ENCODE data around the gene P2RY1. TPM values are rescaled to one million over a fixed set of nuclear protein-coding genes. Genes with fewer than 3 reads are reported as not detected.
A peak's percentile ranks its signal among the peaks of the same experiment; 100 is the strongest.

Gene P2RY1
- under 0.01 and 0.06 TPM in 2 replicates for total RNA-seq (2014; rRNA removed; shearing (Covaris generic))

GRCh38 chr3:152834776-152835600 lies at the start of gene P2RY1:
P2RY1 (plus strand) TSS chr3:152835131; CDS start chr3:152835783, 652 bp downstream.
- peak; percentile 36 to 43 for DNase-seq (ENCODE audit: low read depth in 1 of 2, low spot score in 2 of 2)
- Histone ChIP-seq H3K4me3 (peak within 1 kb of the TSS; percentile 37), H3K36me3 (no peaks in the 10 kb centered on the region), H3K4me1 (replicated peaks) (peaks cover 15% of the 10 kb centered on the region), H3K9me3 (replicated peaks) (no peaks in the 10 kb centered on the region), H3K27ac (no peak within 1 kb of the TSS), H3K27me3 (replicated peaks) (peaks cover 30% of the 10 kb centered on the region)

GRCh38 chr3:152786977-152787681 lies 47.8 kb upstream of the P2RY1 start:
- H3K4me1 ChIP-seq (replicated peaks), result no peaks in the 10 kb centered on the region
- H3K36me3 ChIP-seq, result no peaks in the 10 kb centered on the region
- no peak overlapping the region for H3K4me3 ChIP-seq
- no peak for DNase-seq (ENCODE audit: low read depth in 1 of 2, low spot score in 2 of 2)
- no peaks in the 10 kb centered on the region for H3K9me3 ChIP-seq (replicated peaks)
- H3K27me3 ChIP-seq (replicated peaks), result no peaks in the 10 kb centered on the region
- no peak overlapping the region for H3K27ac ChIP-seq

- no peak overlapping the region for H3K27ac ChIP-seq
- DNase-seq (ENCODE audit: low read depth in 1 of 2, low spot score in 2 of 2), result no peak
- H3K36me3 ChIP-seq, result no peaks in the 10 kb centered on the region
- no peaks in the 10 kb centered on the region for H3K4me1 ChIP-seq (replicated peaks)
- no peaks in the 10 kb centered on the region for H3K9me3 ChIP-seq (replicated peaks)
- no peaks in the 10 kb centered on the region for H3K27me3 ChIP-seq (replicated peaks)
- H3K4me3 ChIP-seq, result no peak overlapping the region
These were observed 44.1 kb upstream of the P2RY1 start for GRCh38 chr3:152790651-152791387.

- no peaks in the 10 kb centered on the region for H3K9me3 ChIP-seq (replicated peaks)
- H3K4me3 ChIP-seq, result no peak overlapping the region
- no peaks in the 10 kb centered on the region for H3K4me1 ChIP-seq (replicated peaks)
- H3K27ac ChIP-seq, result no peak overlapping the region
- H3K27me3 ChIP-seq (replicated peaks), result no peaks in the 10 kb centered on the region
- no peaks in the 10 kb centered on the region for H3K36me3 ChIP-seq
- no peak for DNase-seq (ENCODE audit: low read depth in 1 of 2, low spot score in 2 of 2)
These were observed 41.0 kb upstream of the P2RY1 start for GRCh38 chr3:152793969-152794368.

- Histone ChIP-seq H3K27me3 (replicated peaks) (no peaks in the 10 kb centered on the region), H3K36me3 (no peaks in the 10 kb centered on the region), H3K4me1 (replicated peaks) (no peaks in the 10 kb centered on the region), H3K4me3 (no peak overlapping the region), H3K9me3 (replicated peaks) (no peaks in the 10 kb centered on the region), H3K27ac (no peak overlapping the region)
- DNase-seq (ENCODE audit: low read depth in 1 of 2, low spot score in 2 of 2), result no peak
These were observed 37.0 kb upstream of the P2RY1 start for GRCh38 chr3:152797751-152798432.

GRCh38 chr3:152811974-152812760 lies 22.8 kb upstream of the P2RY1 start:
- no peaks in the 10 kb centered on the region for H3K9me3 ChIP-seq (replicated peaks)

GRCh38 chr3:152817400-152817799 lies 17.5 kb upstream of the P2RY1 start:
- Histone ChIP-seq H3K4me3 (no peak overlapping the region), H3K27ac (no peak overlapping the region), H3K36me3 (no peaks in the 10 kb centered on the region), H3K27me3 (replicated peaks) (no peaks in the 10 kb centered on the region), H3K9me3 (replicated peaks) (no peaks in the 10 kb centered on the region), H3K4me1 (replicated peaks) (no peaks in the 10 kb centered on the region)
- DNase-seq (ENCODE audit: low read depth in 1 of 2, low spot score in 2 of 2), result no peak

More at GRCh38 chr3:152811974-152812760, 22.8 kb upstream of the P2RY1 start:
- Histone ChIP-seq H3K4me1 (replicated peaks) (no peaks in the 10 kb centered on the region), H3K27me3 (replicated peaks) (0 out of 2 replicates have a peak, but pooled peaks cover 5% of the 10 kb centered on the region), H3K36me3 (no peaks in the 10 kb centered on the region), H3K27ac (no peak overlapping the region), H3K4me3 (no peak overlapping the region)
- DNase-seq (ENCODE audit: low read depth in 1 of 2, low spot score in 2 of 2), result no peak

GRCh38 chr3:152818027-152818426 lies 16.9 kb upstream of the P2RY1 start:
- H3K4me1 ChIP-seq (replicated peaks), result no peaks in the 10 kb centered on the region
- no peaks in the 10 kb centered on the region for H3K27me3 ChIP-seq (replicated peaks)
- no peaks in the 10 kb centered on the region for H3K36me3 ChIP-seq
- no peak for DNase-seq (ENCODE audit: low read depth in 1 of 2, low spot score in 2 of 2)
- H3K9me3 ChIP-seq (replicated peaks), result no peaks in the 10 kb centered on the region
- H3K27ac ChIP-seq, result no peak overlapping the region
- H3K4me3 ChIP-seq, result no peak overlapping the region

GRCh38 chr3:152823173-152823572 lies 11.8 kb upstream of the P2RY1 start:
- Histone ChIP-seq H3K4me3 (no peak overlapping the region), H3K36me3 (no peaks in the 10 kb centered on the region), H3K27me3 (replicated peaks) (peaks cover 5% of the 10 kb centered on the region), H3K4me1 (replicated peaks) (no peaks in the 10 kb centered on the region), H3K27ac (no peak overlapping the region), H3K9me3 (replicated peaks) (no peaks in the 10 kb centered on the region)
- DNase-seq (ENCODE audit: low read depth in 1 of 2, low spot score in 2 of 2), result no peak

GRCh38 chr3:152823781-152824180 lies 11.2 kb upstream of the P2RY1 start:
- Histone ChIP-seq H3K27me3 (replicated peaks) (peaks cover 5% of the 10 kb centered on the region), H3K4me1 (replicated peaks) (no peaks in the 10 kb centered on the region), H3K4me3 (no peak overlapping the region), H3K27ac (no peak overlapping the region), H3K9me3 (replicated peaks) (no peaks in the 10 kb centered on the region), H3K36me3 (no peaks in the 10 kb centered on the region)
- no peak for DNase-seq (ENCODE audit: low read depth in 1 of 2, low spot score in 2 of 2)

GRCh38 chr3:152825566-152825965 lies 9.4 kb upstream of the P2RY1 start:
- Histone ChIP-seq H3K27ac (no peak overlapping the region), H3K4me3 (no peak overlapping the region), H3K9me3 (replicated peaks) (no peaks in the 10 kb centered on the region), H3K27me3 (replicated peaks) (peaks cover 5% of the 10 kb centered on the region), H3K4me1 (replicated peaks) (no peaks in the 10 kb centered on the region), H3K36me3 (no peaks in the 10 kb centered on the region)
- no peak for DNase-seq (ENCODE audit: low read depth in 1 of 2, low spot score in 2 of 2)

GRCh38 chr3:152826476-152826875 lies 8.5 kb upstream of the P2RY1 start:
- peaks cover 5% of the 10 kb centered on the region for H3K27me3 ChIP-seq (replicated peaks)
- no peaks in the 10 kb centered on the region for H3K4me1 ChIP-seq (replicated peaks)

GRCh38 chr3:152827313-152827712 lies 7.6 kb upstream of the P2RY1 start:
- Histone ChIP-seq H3K36me3 (no peaks in the 10 kb centered on the region), H3K9me3 (replicated peaks) (no peaks in the 10 kb centered on the region), H3K4me1 (replicated peaks) (no peaks in the 10 kb centered on the region), H3K27ac (no peak overlapping the region), H3K4me3 (no peak overlapping the region), H3K27me3 (replicated peaks) (peaks cover 5% of the 10 kb centered on the region)
- no peak for DNase-seq (ENCODE audit: low read depth in 1 of 2, low spot score in 2 of 2)

More at GRCh38 chr3:152826476-152826875, 8.5 kb upstream of the P2RY1 start:
- Histone ChIP-seq H3K4me3 (no peak overlapping the region), H3K9me3 (replicated peaks) (no peaks in the 10 kb centered on the region), H3K36me3 (no peaks in the 10 kb centered on the region), H3K27ac (no peak overlapping the region)
- no peak for DNase-seq (ENCODE audit: low read depth in 1 of 2, low spot score in 2 of 2)

Data from SJSA1 (cell line).